Body of pancreas (tissue), 4 donors: ENCODE results near the gene ICE2.

Experiments
- CTCF ChIP-seq, 7 experiments: fragments of 450-650 bp in 4 of 7; fragments of 200-600 bp in 3 of 7; sonication (generic) in 3 of 7; IDR thresholded peaks; one replicate each; pipeline ENCODE4 v1.5.1; 2016 to 2019; ENCODE audit warnings: antibody characterized with exemption in 7 of 7
- POLR2A ChIP-seq, 3 donors: fragments of 450-650 bp; IDR thresholded peaks; one replicate each; pipeline ENCODE4 v1.6.1; 2016; ENCODE audit warnings: antibody characterized with exemption in 3 of 3, mild to moderate bottlenecking in 2 of 3

GRCh38 chr15:60392601-60392985, 86.3 kb downstream of the ICE2 start:
- TF ChIP-seq POLR2A (IDR thresholded peaks at IDR 0.05) (no peak), CTCF (IDR thresholded peaks at IDR 0.05) (no peak)
